GM11168 (cell line): ENCODE data around the gene HAX1.
"Not testable (repeated sequence)": the region's sequence is repeated elsewhere in the genome, so short reads cannot be mapped to it uniquely, and the experiment has no call there.

Experiments used
- in situ Hi-C: fragments of 300-500 bp; cut with MboI; formaldehyde crosslinking; loops from one replicate; pipeline ENCODE4 v1.12.0; 2022; ENCODE audit warnings: low sequenced_read_pairs; ENCODE audit not compliant: unreplicated experiment

Gene HAX1

GRCh38 chr1:154272999-154273563 is 652 bp downstream of the HAX1 start:
- in situ Hi-C loops: loop anchor here (5.0 kb wide), 1 partner anchor 91 kb away; no protein-coding TSS in a partner anchor

DNA sequence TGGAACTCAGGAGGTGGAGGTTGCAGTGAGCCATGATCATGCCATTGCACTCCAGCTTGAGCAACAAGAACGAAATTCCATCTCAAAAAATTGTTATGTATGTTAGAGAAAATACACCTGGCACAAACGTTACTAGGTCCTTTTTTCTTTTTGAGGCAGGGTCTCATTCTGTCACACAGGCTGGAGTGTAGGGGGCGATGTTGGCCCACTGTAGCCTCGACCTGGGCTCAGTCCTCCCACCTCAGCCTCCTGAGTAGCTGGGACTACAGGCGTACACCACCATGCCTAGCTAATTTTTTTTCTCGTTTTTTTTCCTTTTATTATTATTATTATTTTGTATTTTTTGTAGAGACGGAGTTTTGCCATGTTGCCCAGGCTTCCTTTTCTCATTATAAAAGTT is 4.4 kb downstream of the HAX1 start:
- in situ Hi-C loops: no loop called here

GRCh38 chr1:154287591-154287990 is 15.2 kb downstream of the HAX1 start:
- in situ Hi-C loops: not testable (repeated sequence)

DNA sequence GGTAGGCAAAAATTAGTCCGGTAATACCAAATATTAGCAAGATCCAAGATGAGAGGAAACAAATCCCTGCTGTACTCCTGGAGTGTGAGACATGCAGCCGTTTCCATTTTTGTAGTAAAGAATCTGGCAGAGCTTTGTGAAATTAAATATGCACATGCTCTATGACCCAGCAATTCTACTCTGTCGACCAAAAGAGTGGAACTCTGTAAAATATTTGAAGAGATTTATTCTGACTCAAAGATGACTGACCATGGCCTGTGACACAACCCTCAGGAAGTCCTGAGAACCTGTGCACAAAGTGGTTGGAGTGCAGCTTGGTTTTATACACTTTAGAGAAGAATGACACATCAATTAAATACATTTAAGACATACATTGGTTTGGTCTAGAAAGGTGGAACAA is 16.2 kb downstream of the HAX1 start:
- in situ Hi-C loops: no loop called here

DNA sequence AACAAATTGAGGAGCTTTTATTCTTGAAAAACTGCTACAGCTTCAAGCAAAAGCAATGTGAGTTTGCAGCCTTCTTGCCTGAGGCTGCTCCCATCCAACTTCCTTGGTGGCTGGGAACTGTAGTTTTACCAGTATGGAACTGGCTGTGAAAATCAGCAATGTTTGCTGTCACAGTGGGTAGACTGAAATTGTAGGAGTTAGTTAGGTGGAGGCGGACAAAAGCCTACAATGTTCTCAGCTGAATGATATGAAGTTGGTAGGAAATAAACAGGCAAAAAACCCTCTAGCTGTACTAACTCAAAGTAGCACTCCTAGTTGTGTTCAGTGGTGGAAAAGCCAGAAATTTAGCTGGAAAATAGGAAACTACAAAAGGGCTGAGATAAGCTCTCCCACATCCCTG is 18.5 kb downstream of the HAX1 start:
- in situ Hi-C loops: no loop called here

GRCh38 chr1:154295408-154296235 is 23.2 kb downstream of the HAX1 start:
- in situ Hi-C loops: no loop called here

DNA sequence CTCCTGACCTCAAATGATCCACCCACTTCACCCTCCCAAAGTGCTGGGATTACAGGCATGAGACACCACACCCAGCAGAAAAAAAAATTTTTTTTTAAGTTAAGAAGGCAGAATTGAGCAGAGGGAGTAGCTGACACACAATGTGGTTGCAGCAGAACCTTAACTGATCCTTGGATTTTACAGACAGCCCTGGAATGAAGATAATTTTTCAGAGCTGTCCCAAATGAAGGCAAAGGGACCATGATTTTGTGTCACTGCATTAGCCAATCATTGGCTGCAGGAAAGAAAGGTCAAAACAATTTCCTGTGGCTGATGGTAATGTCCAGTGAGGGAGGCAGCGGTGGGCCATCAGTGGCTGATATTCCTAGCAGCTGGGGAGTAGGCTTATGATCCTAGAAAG is 29.2 kb downstream of the HAX1 start:
- in situ Hi-C loops: no loop called here

GRCh38 chr1:154304664-154305337 is 32.4 kb downstream of the HAX1 start:
- in situ Hi-C loops: no loop called here

- in situ Hi-C loops: no loop called here
Measured at GRCh38 chr1:154306151-154306550, 33.7 kb downstream of the HAX1 start.

- in situ Hi-C loops: not testable (repeated sequence)
Measured at GRCh38 chr1:154307670-154308270, 35.3 kb downstream of the HAX1 start.

GRCh38 chr1:154309136-154309535 is 36.7 kb downstream of the HAX1 start:
- in situ Hi-C loops: not testable (repeated sequence)

DNA sequence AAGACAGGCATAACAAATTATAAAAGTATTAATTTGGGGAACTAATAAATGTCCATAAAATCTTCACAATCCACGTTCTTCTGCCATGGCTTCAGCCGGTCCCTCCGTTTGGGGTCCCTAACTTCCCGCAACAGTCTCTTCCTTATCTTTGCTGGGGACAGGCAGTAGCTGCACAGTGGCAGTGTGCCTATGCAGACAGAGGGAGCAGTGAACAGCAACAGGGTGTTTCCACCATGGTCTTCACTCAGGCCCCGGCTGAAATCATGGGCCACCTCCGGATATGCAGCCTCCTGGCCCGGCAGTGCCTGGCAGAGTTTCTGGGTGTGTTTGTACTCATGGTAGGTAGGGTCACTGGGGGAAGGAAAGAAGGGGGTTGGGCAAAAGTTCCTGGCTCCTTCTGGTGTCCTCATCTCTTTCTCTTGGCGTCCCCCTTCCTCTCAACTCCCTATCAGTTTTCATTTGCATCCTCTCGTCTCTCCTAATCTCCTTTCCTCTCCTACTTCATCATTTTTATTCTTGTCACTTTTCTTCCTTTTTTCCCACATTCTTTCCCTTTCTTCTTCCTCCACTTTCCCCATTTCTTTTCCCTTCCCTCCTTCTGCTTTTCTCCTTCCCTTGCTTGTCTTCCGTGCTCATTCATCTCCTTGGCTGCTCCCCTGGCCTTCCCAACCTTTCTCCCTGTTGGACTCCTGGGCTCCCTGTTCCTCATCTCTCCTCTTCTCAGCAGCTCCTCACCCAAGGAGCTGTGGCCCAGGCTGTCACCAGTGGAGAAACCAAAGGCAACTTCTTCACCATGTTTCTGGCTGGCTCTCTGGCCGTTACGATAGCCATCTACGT is 40.0 kb downstream of the HAX1 start:
- in situ Hi-C loops: not testable (repeated sequence)

DNA sequence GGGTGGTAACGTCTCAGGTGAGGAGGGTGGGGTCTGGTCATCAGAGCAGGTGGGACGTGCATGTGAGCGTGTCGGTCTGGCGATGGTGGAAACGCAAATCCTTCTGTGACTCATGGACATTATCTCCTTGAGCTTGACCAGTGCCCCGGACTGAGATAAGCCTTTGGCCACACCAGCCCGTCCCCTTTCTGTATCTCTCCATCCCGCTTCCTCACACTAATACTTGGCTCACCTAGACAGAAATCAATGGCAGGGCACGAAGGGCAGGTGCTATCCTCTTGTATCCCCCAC is 40.6 kb downstream of the HAX1 start:
- in situ Hi-C loops: no loop called here

DNA sequence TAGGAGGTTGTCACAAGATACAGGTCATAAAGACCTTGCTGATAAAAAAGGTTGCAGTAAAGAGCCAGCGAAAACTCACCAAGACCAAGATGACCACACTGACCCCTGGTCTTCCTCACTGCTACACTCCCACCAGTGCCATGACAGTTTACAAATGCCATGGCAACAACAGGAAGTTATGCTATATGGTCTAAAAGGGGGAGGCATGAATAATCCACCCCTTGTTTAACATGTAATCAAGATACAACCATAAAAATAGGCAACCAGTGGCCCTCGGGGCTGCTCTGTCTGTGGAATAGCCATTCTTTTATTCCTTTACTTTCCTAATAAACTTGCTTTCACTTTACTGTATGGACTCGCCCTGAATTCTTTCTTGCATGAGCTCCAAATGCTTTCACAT is 41.8 kb downstream of the HAX1 start:
- in situ Hi-C loops: not testable (repeated sequence)

GRCh38 chr1:154316704-154317103 is 44.3 kb downstream of the HAX1 start:
- in situ Hi-C loops: no loop called here

DNA sequence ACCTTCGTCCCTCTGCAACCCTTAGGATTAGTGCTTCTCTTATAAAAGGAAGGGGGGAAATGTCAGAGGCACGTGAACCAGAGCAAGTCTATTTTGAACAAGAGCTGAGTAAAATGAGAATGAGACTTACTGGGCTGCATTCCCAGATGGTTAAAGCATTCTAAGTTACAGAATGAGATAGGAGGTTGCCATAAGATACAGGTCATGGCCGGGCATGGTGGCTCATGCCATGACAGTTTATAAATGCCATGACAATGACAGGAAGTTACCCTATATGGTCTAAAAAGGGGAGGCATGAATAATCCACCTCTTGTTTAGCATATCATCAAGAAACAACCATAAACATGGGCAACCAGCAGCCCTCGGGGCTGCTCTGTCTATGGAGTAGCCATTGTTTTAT is 46.0 kb downstream of the HAX1 start:
- in situ Hi-C loops: no loop called here

- in situ Hi-C loops: no loop called here
Measured at GRCh38 chr1:154320882-154321608, 48.6 kb downstream of the HAX1 start, which contains the start of gene AQP10. Gene AQP10, plus strand, starts transcription at chr1:154321093. Its CDS starts 63 bp downstream, at chr1:154321156.

DNA sequence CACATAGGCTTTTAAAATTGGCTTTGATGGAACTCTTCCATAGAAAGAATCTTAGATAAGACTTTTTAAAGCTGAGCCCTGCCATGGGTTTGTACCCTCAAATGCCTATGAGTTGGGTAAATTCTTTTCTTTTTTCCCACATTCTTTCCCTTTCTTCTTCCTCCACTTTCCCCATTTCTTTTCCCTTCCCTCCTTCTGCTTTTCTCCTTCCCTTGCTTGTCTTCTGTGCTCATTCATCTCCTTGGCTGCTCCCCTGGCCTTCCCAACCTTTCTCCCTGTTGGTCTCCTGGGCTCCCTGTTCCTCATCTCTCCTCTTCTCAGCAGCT is 49.1 kb downstream of the HAX1 start:
- in situ Hi-C loops: not testable (repeated sequence)

GRCh38 chr1:154323493-154323892 is 51.1 kb downstream of the HAX1 start:
- in situ Hi-C loops: no loop called here

- in situ Hi-C loops: no loop called here
Measured at GRCh38 chr1:154324241-154324640, 51.8 kb downstream of the HAX1 start.
